Peyer's patch (tissue), 4 donors: ENCODE measurements around the gene BUD23.

ENCODE experiments used
- CTCF ChIP-seq, 6 experiments: fragments of 450-650 bp in 4 of 6; fragments of 200-600 bp in 2 of 6; sonication (generic) in 1 of 6; IDR thresholded peaks; one replicate each; pipeline ENCODE4 v1.5.1; 2017 to 2019; ENCODE audit warnings: antibody characterized with exemption in 6 of 6, mild to moderate bottlenecking in 3 of 6, moderate library complexity in 1 of 6
- POLR2A ChIP-seq, 2 donors: fragments of 450-650 bp; IDR thresholded peaks; one replicate each; pipeline ENCODE4 v1.5.1; 2017; ENCODE audit warnings: antibody characterized with exemption in 2 of 2, mild to moderate bottlenecking in 2 of 2, moderate library complexity in 2 of 2

GRCh38 chr7:73712773-73713172 is 29.4 kb downstream of the BUD23 start:
- TF ChIP-seq CTCF (IDR thresholded peaks at IDR 0.05) (no peak), POLR2A (IDR thresholded peaks at IDR 0.05) (no peak)
